ENCODE data around the gene DGCR2. TPM values are rescaled to one million over a fixed set of nuclear protein-coding genes. Genes with fewer than 3 reads are reported as not detected.

Gene DGCR2
- total and polyA plus RNA-seq, 10 of the 15 experiments (the other 5 are each of a cell fraction or from before 2014, with no cell fraction given), result 0.19 to 28.4 (median 16.0) TPM

DNA sequence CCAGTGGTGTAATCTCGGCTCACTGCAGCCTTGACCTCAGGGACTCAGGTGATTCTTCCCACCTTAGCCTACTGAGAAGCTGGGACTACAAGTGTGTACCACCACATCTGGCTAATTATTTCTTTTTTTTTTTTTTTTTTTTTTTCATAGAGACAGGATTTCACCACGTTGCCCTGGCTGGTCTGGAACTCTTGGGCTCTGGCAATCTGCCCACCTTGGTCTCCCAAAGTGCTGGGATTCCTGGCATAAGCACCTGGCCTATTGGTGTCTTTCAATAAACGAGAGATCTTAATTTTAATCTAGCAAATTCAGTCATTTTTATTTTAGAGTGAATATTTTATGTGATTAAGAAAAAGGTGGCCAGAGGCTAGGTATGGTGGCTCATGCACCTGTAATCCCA, 40.1 kb downstream of the DGCR2 start:
- CTCF ChIA-PET, result no interaction called here

More for the DNA sequence above, 40.1 kb downstream of the DGCR2 start:
- Histone ChIP-seq H3K27ac (ENCODE audit: control insufficient read depth, insufficient read depth) (no peak overlapping the region), H3K36me3 (ENCODE audit: control insufficient read depth in 2 of 2, insufficient read depth in 2 of 2, low read length in 1 of 2) (peaks cover 0 to 7% of the 10 kb centered on the region in 2 experiments), H2AFZ (ENCODE audit: control insufficient read depth, low read depth, low read length) (no peak overlapping the region), H3K4me3 (no peak overlapping the region), H3K27me3 (replicated peaks in 1 of 2; ENCODE audit: control insufficient read depth in 2 of 2, insufficient read depth in 2 of 2, low read length in 1 of 2) (no peaks in the 10 kb centered on the region), H3K4me1 (ENCODE audit: control insufficient read depth, insufficient read depth, low read length) (peaks cover 14% of the 10 kb centered on the region), H3K79me2 (ENCODE audit: control insufficient read depth, insufficient read depth, low read length) (no peaks in the 10 kb centered on the region), H4K20me1 (ENCODE audit: control insufficient read depth, insufficient read depth) (peaks cover 2% of the 10 kb centered on the region; the same call in 1 of the 2 replicates), H3K9me3 (replicated peaks; ENCODE audit: control insufficient read depth, insufficient read depth, low read length) (no peaks in the 10 kb centered on the region), H3K4me2 (ENCODE audit: control insufficient read depth, insufficient read depth) (no peak overlapping the region), H3K9ac (ENCODE audit: control insufficient read depth, insufficient read depth, low read length) (no peak overlapping the region)
- in situ Hi-C loops (cut with MboI) (no loop called here), intact Hi-C loops (cut with micrococcal nuclease; ENCODE audit: unreplicated experiment) (no loop called here)
- no peak for FAIRE-seq
- TF ChIP-seq EP300 (IDR thresholded peaks at IDR 0.05; ENCODE audit: borderline replicate concordance in 1 of 2, control insufficient read depth in 1 of 2, low read depth in 2 of 2, low read length in 2 of 2) (no peak), TCF7 (IDR thresholded peaks at IDR 0.05; ENCODE audit: borderline replicate concordance) (no peak), STAT1 (conservative IDR thresholded peaks at IDR 0.05) (no peak), HCFC1 (IDR thresholded peaks at IDR 0.05; ENCODE audit: low read length) (no peak), SKIL (IDR thresholded peaks at IDR 0.05; ENCODE audit: low read depth, poor library complexity, severe bottlenecking) (no peak), SMARCA5 (IDR thresholded peaks at IDR 0.05) (no peak), JUND (IDR thresholded peaks at IDR 0.05; ENCODE audit: low read depth, low read length) (no peak), FOS (IDR thresholded peaks at IDR 0.05; ENCODE audit: borderline replicate concordance, extremely low read depth, insufficient read length) (no peak), POU2F2 (IDR thresholded peaks at IDR 0.05; ENCODE audit: borderline replicate concordance, low read depth, low read length) (no peak), NR2C1 (IDR thresholded peaks at IDR 0.05) (no peak)
- TF ChIP-seq, protein P1, sequence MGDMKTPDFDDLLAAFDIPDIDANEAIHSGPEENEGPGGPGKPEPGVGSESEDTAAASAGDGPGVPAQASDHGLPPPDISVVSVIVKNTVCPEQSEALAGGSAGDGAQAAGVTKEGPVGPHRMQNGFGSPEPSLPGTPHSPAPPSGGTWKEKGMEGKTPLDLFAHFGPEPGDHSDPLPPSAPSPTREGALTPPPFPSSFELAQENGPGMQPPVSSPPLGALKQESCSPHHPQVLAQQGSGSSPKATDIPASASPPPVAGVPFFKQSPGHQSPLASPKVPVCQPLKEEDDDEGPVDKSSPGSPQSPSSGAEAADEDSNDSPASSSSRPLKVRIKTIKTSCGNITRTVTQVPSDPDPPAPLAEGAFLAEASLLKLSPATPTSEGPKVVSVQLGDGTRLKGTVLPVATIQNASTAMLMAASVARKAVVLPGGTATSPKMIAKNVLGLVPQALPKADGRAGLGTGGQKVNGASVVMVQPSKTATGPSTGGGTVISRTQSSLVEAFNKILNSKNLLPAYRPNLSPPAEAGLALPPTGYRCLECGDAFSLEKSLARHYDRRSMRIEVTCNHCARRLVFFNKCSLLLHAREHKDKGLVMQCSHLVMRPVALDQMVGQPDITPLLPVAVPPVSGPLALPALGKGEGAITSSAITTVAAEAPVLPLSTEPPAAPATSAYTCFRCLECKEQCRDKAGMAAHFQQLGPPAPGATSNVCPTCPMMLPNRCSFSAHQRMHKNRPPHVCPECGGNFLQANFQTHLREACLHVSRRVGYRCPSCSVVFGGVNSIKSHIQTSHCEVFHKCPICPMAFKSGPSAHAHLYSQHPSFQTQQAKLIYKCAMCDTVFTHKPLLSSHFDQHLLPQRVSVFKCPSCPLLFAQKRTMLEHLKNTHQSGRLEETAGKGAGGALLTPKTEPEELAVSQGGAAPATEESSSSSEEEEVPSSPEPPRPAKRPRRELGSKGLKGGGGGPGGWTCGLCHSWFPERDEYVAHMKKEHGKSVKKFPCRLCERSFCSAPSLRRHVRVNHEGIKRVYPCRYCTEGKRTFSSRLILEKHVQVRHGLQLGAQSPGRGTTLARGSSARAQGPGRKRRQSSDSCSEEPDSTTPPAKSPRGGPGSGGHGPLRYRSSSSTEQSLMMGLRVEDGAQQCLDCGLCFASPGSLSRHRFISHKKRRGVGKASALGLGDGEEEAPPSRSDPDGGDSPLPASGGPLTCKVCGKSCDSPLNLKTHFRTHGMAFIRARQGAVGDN (IDR thresholded peaks at IDR 0.05), result no peak
- DNase-seq (ENCODE audit: low read depth, low spot score), result no peak
- ChIA-PET RAD21 (ENCODE audit: unreplicated experiment) (no interaction called here), SMC1A (ENCODE audit: uncharacterized antibody, unreplicated experiment) (no interaction called here), POLR2A (interaction anchor here (0.7 kb wide), 1 partner anchor 35 kb away, joined by 3 read pairs; no protein-coding TSS in a partner anchor)
- no TSS peak for BruUV-seq (replicated peaks)
- 91% methylated on average over 3 of the region's 3 CpGs for WGBS (ENCODE audit: insufficient coverage, insufficient replicate concordance, low lambda C conversion rate, missing lambda C conversion rate)
- no peak for ATAC-seq
